K562 (cell line): ENCODE results near the gene NRG3. TPM values are rescaled to one million over a fixed set of nuclear protein-coding genes. Genes with fewer than 3 reads are reported as not detected.

ENCODE experiments used
- ATAC-seq: fragments of 200-7000 bp; cut with Tn5 transposase; 3 replicates; pipeline ENCODE4 v1.9.1; 2020; ENCODE audit warnings: moderate library complexity
- BruUV-seq: library from RNA; stranded (reverse); fragments of 400-500 nt; replicated peaks from 2 replicates; lab custom pipeline; 2021; lab: Mats Ljungman, UMichigan
- CTCF ChIA-PET: fragments of 300-600 bp; formaldehyde crosslinking; extraction: SDS; loops from one replicate; lab custom pipeline; 2021; ENCODE audit warnings: low intra/inter-chr PET ratio; lab: Yijun Ruan, JAX
- POLR2A ChIA-PET: fragments of 300-600, 350-650 bp; sonication (Branson Sonifier 250); formaldehyde crosslinking; extraction: SDS; loops from one replicate; lab custom pipeline; 2021; ENCODE audit warnings: antibody characterized with exemption, inconsistent platforms; lab: Yijun Ruan, JAX
- DNase-seq, 4 experiments: peaks; one replicate each; pipeline versions ENCODE4 v3.0.0 to v3.0.0-alpha.2; 2011 to 2018; ENCODE audit warnings: low spot score in 3 of 4, mixed read lengths in 3 of 4; ENCODE audit errors: extremely low read depth in 1 of 4
- FAIRE-seq: peaks from 2 replicates; lab custom pipeline; 2011; peaks lifted over from hg19 to GRCh38; lab: Jason Lieb, UNC
- H2AFZ ChIP-seq: 2 replicates; pipeline ENCODE4 v1.6.0; 2011; ENCODE audit warnings: low read depth, low read length, control low read depth, inconsistent platforms
- H3K27ac ChIP-seq: fragments of 200-600 bp; 3 replicates; pipeline ENCODE4 v1.8.0; 2011; ENCODE audit warnings: low read depth, mild to moderate bottlenecking, control low read depth, inconsistent platforms, low read length, moderate library complexity, mixed read lengths; ENCODE audit errors: extremely low read depth
- H3K27me3 ChIP-seq, 2 experiments: fragments of 300-600 bp in 1 of 2; 2 replicates in 1 of 2; 3 replicates in 1 of 2; pipeline versions ENCODE4 v1.6.0 to v1.8.0; 2011; ENCODE audit warnings: inconsistent platforms in 2 of 2, low read length in 2 of 2, mild to moderate bottlenecking in 1 of 2, mixed read lengths in 1 of 2, moderate library complexity in 1 of 2; ENCODE audit not compliant: control insufficient read depth in 2 of 2, insufficient read depth in 2 of 2
- H3K36me3 ChIP-seq: fragments of 300-600 bp; 3 replicates; pipeline ENCODE4 v1.8.0; 2011; ENCODE audit warnings: mild to moderate bottlenecking, low read length, inconsistent platforms; ENCODE audit not compliant: control insufficient read depth, insufficient read depth
- H3K4me1 ChIP-seq, 2 experiments: fragments of 200-600 bp in 1 of 2; replicated peaks in 1 of 2; 2 replicates in 1 of 2; 3 replicates in 1 of 2; pipeline versions ENCODE4 v1.5.1 to v1.8.0; 2011; ENCODE audit warnings: inconsistent platforms in 2 of 2, low read length in 2 of 2, mild to moderate bottlenecking in 1 of 2, mixed read lengths in 1 of 2, moderate library complexity in 1 of 2; ENCODE audit not compliant: control insufficient read depth in 2 of 2, insufficient read depth in 2 of 2
- H3K4me2 ChIP-seq: 2 replicates; pipeline ENCODE4 v1.6.1; 2011; ENCODE audit warnings: low read length, control low read depth, inconsistent platforms, mixed read lengths; ENCODE audit not compliant: insufficient read depth
- H3K4me3 ChIP-seq: fragments of 200-600 bp; sonication (generic), shearing (Covaris generic); 2 replicates; pipeline ENCODE4 v1.5.1; 2016; ENCODE audit warnings: control low read depth, inconsistent platforms
- H3K79me2 ChIP-seq: fragments of 200-600 bp; 3 replicates; pipeline ENCODE4 v1.8.0; 2011; ENCODE audit warnings: low read length, inconsistent platforms; ENCODE audit not compliant: control insufficient read depth, insufficient read depth
- H3K9ac ChIP-seq, 2 experiments: 2 replicates each; pipeline versions ENCODE4 v1.6.0 to v1.6.1; 2011; ENCODE audit warnings: low read depth in 2 of 2, low read length in 2 of 2, control low read depth in 1 of 2, inconsistent platforms in 1 of 2, mild to moderate bottlenecking in 1 of 2, mixed read lengths in 1 of 2; ENCODE audit not compliant: insufficient read depth in 1 of 2
- H3K9me1 ChIP-seq: one replicate; pipeline ENCODE4 v1.6.0; 2011; ENCODE audit warnings: inconsistent platforms, mild to moderate bottlenecking, low read length, moderate library complexity; ENCODE audit not compliant: control insufficient read depth, insufficient read depth
- H3K9me3 ChIP-seq: replicated peaks from 2 replicates; pipeline ENCODE4 v1.5.1; 2011; ENCODE audit warnings: low read depth, low read length, inconsistent platforms; ENCODE audit not compliant: control insufficient read depth, insufficient read depth
- H4K20me1 ChIP-seq: replicated peaks from 2 replicates; pipeline ENCODE4 v1.6.1; 2011; ENCODE audit warnings: low read length, inconsistent platforms, mixed read lengths; ENCODE audit not compliant: control insufficient read depth, insufficient read depth
- BCOR ChIP-seq: fragments of 450-650 bp; IDR thresholded peaks from 2 replicates; pipeline ENCODE4 v1.6.1; 2016
- CCNT2 ChIP-seq: IDR thresholded peaks from 2 replicates; pipeline ENCODE4 v1.6.1; 2011; ENCODE audit warnings: borderline replicate concordance, low read depth, mild to moderate bottlenecking, moderate library complexity, mixed read lengths, low read length; ENCODE audit not compliant: insufficient read length; ENCODE audit errors: extremely low read depth
- HDAC2 ChIP-seq: fragments of 450-650 bp; IDR thresholded peaks from 2 replicates; pipeline ENCODE4 v1.6.1; 2016; ENCODE audit warnings: mild to moderate bottlenecking
- HLTF ChIP-seq: fragments of 450-650 bp; IDR thresholded peaks from 2 replicates; pipeline ENCODE4 v1.6.1; 2016
- LARP7 ChIP-seq: fragments of 450-650 bp; IDR thresholded peaks from 2 replicates; pipeline ENCODE4 v1.6.1; 2016
- NR2F6 ChIP-seq: fragments of 450-650 bp; formaldehyde crosslinking; IDR thresholded peaks from 2 replicates; pipeline ENCODE4 v1.4.0; 2020; ENCODE audit warnings: mild to moderate bottlenecking
- PML ChIP-seq: IDR thresholded peaks from 2 replicates; pipeline ENCODE4 v1.6.1; 2012; ENCODE audit warnings: low read length, inconsistent platforms
- TGIF2 ChIP-seq: sonication (generic); formaldehyde crosslinking; IDR thresholded peaks from 2 replicates; pipeline ENCODE4 v1.8.1; 2022; ENCODE audit warnings: mild to moderate bottlenecking, missing genetic modification reagents, moderate library complexity
- ZNF146 ChIP-seq: IDR thresholded peaks from one replicate; pipeline ENCODE4 v1.6.1; 2018; ENCODE audit warnings: missing compliant biosample characterization; ENCODE audit not compliant: unreplicated experiment
- ZNF217 ChIP-seq: sonication (generic); formaldehyde crosslinking; IDR thresholded peaks from 2 replicates; pipeline ENCODE4 v1.8.0; 2022; ENCODE audit warnings: mild to moderate bottlenecking, missing genetic modification reagents
- ZNF316 ChIP-seq: fragments of 450-650 bp; IDR thresholded peaks from 2 replicates; pipeline ENCODE4 v1.6.1; 2016
- ZNF324 ChIP-seq: fragments of 250-450 bp; sonication (Bioruptor Pico); IDR thresholded peaks from 2 replicates; pipeline ENCODE4 v1.4.0; 2020; ENCODE audit warnings: mild to moderate bottlenecking
- ZNF507 ChIP-seq: conservative IDR thresholded peaks from 2 replicates; pipeline ENCODE4 v1.6.1; 2017; ENCODE audit warnings: missing genetic modification characterization, missing compliant biosample characterization
- WGBS: fragments of 100-300 bp; shearing (Covaris generic); methylation state at CpG from one replicate; pipeline ENCODE4 v1.1.6; 2016; ENCODE audit warnings: low coverage, mixed read lengths; ENCODE audit not compliant: insufficient coverage; ENCODE audit errors: missing lambda C conversion rate; 5-methylcytosine and 5-hydroxymethylcytosine counted together
- in situ Hi-C: fragments of 300-500 bp; cut with MboI; formaldehyde crosslinking; loops from 4 replicates; pipeline ENCODE4 v1.15.0; 2018; ENCODE audit warnings: inconsistent platforms, mixed read lengths
- intact Hi-C: fragments of 100-400 bp; cut with micrococcal nuclease; formaldehyde crosslinking; loops from 2 replicates; pipeline ENCODE4 v1.14.2; 2022
- polyA plus RNA-seq, 8 experiments: library from polyadenylated mRNA; depleted of rRNA in 4 of 8; stranded (reverse) in 5 of 8; unstranded in 3 of 8; fragments of >200 nt; fragmentation: Nextera tagmentation in 2 of 8; fragmentation: Illumina TruSeq in 1 of 8; extraction: Ambion mirVana in 2 of 8; extraction: Trizol in 1 of 8; gene quantifications; 2 replicates each; pipeline versions ENCODE4 v1.2.1 to v1.2.3, GENCODE V29; 2011 to 2014; ENCODE audit warnings: inconsistent platforms in 1 of 8, missing spikeins in 1 of 8
- total RNA-seq, 7 experiments: library from RNA; depleted of rRNA in 6 of 7; stranded (reverse); fragments of >200 nt in 6 of 7; fragmentation: Illumina TruSeq in 2 of 7; extraction: Trizol in 2 of 7; gene quantifications; 2 replicates each; pipeline versions ENCODE4 v1.2.1 to v1.2.3, GENCODE V29; 2011 to 2021; ENCODE audit warnings: low replicate concordance in 1 of 7
- TF ChIP-seq, protein P1 (sequence below): fragments of 250-450 bp; sonication (Bioruptor Pico); IDR thresholded peaks from 2 replicates; pipeline ENCODE4 v1.9.0; 2021; ENCODE audit warnings: mild to moderate bottlenecking

NRG3 gene
- total and polyA plus RNA-seq, 9 of the 15 experiments (the other 6 are each of a cell fraction or from before 2014, with no cell fraction given) = not detected

DNA sequence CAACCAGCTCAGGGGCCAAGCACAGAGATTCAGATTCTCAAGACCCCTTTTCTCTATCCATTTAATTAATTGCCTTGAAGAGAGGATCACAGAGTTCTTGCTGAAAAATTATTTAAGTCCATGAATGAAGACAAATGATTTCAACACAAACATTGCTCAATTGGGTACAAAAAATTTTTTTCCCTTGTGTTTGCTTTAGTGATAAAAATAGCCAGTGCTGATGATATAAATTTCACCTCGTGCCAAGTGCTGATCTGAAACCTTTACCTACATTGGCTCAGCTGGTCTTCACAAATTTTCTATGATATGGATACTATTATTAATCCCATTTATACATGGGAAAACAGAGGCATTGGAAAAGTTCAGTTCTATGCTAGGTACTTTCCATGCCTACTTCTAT, 377.1 kb downstream of the NRG3 start:
- TF ChIP-seq ZNF316 (no peak), ZNF146 (no peak), ZNF324 (no peak), LARP7 (no peak), NR2F6 (CRISPR knock-in tag) (no peak), TGIF2 (CRISPR knock-in tag) (no peak), ZNF217 (CRISPR knock-in tag) (no peak), PML (no peak), ZNF507 (tag) (no peak), HLTF (no peak), CCNT2 (no peak), HDAC2 (no peak), BCOR (no peak)
- TF ChIP-seq, protein P1, sequence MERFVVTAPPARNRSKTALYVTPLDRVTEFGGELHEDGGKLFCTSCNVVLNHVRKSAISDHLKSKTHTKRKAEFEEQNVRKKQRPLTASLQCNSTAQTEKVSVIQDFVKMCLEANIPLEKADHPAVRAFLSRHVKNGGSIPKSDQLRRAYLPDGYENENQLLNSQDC (CRISPR knock-in tag) = no peak
- ChIA-PET POLR2A (no interaction called here), CTCF (no interaction called here)

More for the DNA sequence above, 377.1 kb downstream of the NRG3 start:
- WGBS = 0% methylated on average over 1 of the region's 1 CpG
- Histone ChIP-seq H3K9me1 (no peaks in the 10 kb centered on the region), H3K36me3 (no peaks in the 10 kb centered on the region), H3K9ac (no peak overlapping the region), H3K4me3 (no peak overlapping the region), H3K27ac (no peak overlapping the region), H2AFZ (no peak overlapping the region), H3K4me2 (no peak overlapping the region), H4K20me1 (no peaks in the 10 kb centered on the region), H3K79me2 (no peaks in the 10 kb centered on the region), H3K4me1 (no peaks in the 10 kb centered on the region), H3K9me3 (no peaks in the 10 kb centered on the region; the same call in 1 of the 2 replicates), H3K27me3 (no peaks in the 10 kb centered on the region)
- ATAC-seq (no peak), FAIRE-seq (no peak), DNase-seq (no peak)
- no TSS peak for BruUV-seq
- intact Hi-C loops = no loop called here
- in situ Hi-C loops = no loop called here
